HL-60 (cell line): Measurements from ENCODE around the gene ZMYND12.

Experiments
- DNase-seq, 2 experiments: peaks; one replicate each; pipeline ENCODE4 v3.0.0-alpha.2; 2010 to 2020; ENCODE audit warnings: low read depth in 1 of 2, low spot score in 1 of 2
- H3K27ac ChIP-seq: fragments of 250-450 bp; sonication (Bioruptor Pico); replicated peaks from 2 replicates; pipeline ENCODE4 v1.5.1; 2020; ENCODE audit warnings: mild to moderate bottlenecking, moderate library complexity
- H3K27me3 ChIP-seq: fragments of 250-450 bp; sonication (Bioruptor Pico); 2 replicates; pipeline ENCODE4 v1.5.1; 2021; ENCODE audit warnings: mild to moderate bottlenecking, moderate library complexity; ENCODE audit not compliant: insufficient read depth, poor library complexity, severe bottlenecking
- H3K4me3 ChIP-seq: replicated peaks from 2 replicates; pipeline ENCODE4 v1.5.1; 2011; ENCODE audit warnings: mild to moderate bottlenecking, control low read depth, low read length; ENCODE audit not compliant: insufficient read depth
- CTCF ChIP-seq: IDR thresholded peaks from one replicate; pipeline ENCODE4 v1.5.1; 2011; ENCODE audit warnings: low read length, control low read depth, inconsistent platforms; ENCODE audit not compliant: insufficient read depth
- GABPA ChIP-seq: IDR thresholded peaks from 2 replicates; pipeline ENCODE4 v1.6.1; 2012; ENCODE audit warnings: low read depth
- POLR2AphosphoS5 ChIP-seq: IDR thresholded peaks from 2 replicates; pipeline ENCODE4 v1.6.1; 2012; ENCODE audit warnings: low read depth
- REST ChIP-seq: IDR thresholded peaks from 2 replicates; pipeline ENCODE4 v1.6.1; 2012; ENCODE audit warnings: low read depth; ENCODE audit not compliant: insufficient replicate concordance
- SPI1 ChIP-seq: IDR thresholded peaks from 2 replicates; pipeline ENCODE4 v1.6.1; 2012; ENCODE audit warnings: low read depth, mild to moderate bottlenecking, borderline replicate concordance

ZMYND12 gene

GRCh38 chr1:42386051-42386450, 69.8 kb downstream of the ZMYND12 start:
- DNase-seq, result no peak
- Histone ChIP-seq H3K27ac (no peak overlapping the region), H3K27me3 (peaks cover 17% of the 10 kb centered on the region), H3K4me3 (no peak overlapping the region)
- TF ChIP-seq POLR2AphosphoS5 (no peak), SPI1 (no peak), GABPA (no peak), CTCF (no peak), REST (no peak)

GRCh38 chr1:42385283-42385682, 70.5 kb downstream of the ZMYND12 start:
- Histone ChIP-seq H3K27me3 (peaks cover 16% of the 10 kb centered on the region), H3K27ac (no peak overlapping the region), H3K4me3 (no peak overlapping the region)
- TF ChIP-seq REST, result no peak
- no peak for TF ChIP-seq CTCF
- no peak for TF ChIP-seq GABPA
- no peak for TF ChIP-seq POLR2AphosphoS5
- TF ChIP-seq SPI1, result no peak
- DNase-seq, result no peak

- TF ChIP-seq POLR2AphosphoS5, result no peak
- TF ChIP-seq GABPA, result no peak
- no peak for TF ChIP-seq SPI1
- no peak for TF ChIP-seq CTCF
- TF ChIP-seq REST, result no peak
- peaks cover 24% of the 10 kb centered on the region for H3K27me3 ChIP-seq
- no peak for DNase-seq
- H3K4me3 ChIP-seq, result peak overlapping the region; percentile 48
- H3K27ac ChIP-seq, result no peak overlapping the region
Observed at GRCh38 chr1:42381280-42381673, 74.5 kb downstream of the ZMYND12 start.
